ENCODE measurements around the gene PRKCZ.

- TF ChIP-seq, protein P1, sequence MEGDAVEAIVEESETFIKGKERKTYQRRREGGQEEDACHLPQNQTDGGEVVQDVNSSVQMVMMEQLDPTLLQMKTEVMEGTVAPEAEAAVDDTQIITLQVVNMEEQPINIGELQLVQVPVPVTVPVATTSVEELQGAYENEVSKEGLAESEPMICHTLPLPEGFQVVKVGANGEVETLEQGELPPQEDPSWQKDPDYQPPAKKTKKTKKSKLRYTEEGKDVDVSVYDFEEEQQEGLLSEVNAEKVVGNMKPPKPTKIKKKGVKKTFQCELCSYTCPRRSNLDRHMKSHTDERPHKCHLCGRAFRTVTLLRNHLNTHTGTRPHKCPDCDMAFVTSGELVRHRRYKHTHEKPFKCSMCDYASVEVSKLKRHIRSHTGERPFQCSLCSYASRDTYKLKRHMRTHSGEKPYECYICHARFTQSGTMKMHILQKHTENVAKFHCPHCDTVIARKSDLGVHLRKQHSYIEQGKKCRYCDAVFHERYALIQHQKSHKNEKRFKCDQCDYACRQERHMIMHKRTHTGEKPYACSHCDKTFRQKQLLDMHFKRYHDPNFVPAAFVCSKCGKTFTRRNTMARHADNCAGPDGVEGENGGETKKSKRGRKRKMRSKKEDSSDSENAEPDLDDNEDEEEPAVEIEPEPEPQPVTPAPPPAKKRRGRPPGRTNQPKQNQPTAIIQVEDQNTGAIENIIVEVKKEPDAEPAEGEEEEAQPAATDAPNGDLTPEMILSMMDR (IDR thresholded peaks at IDR 0.05): no peak
- TF ChIP-seq EP300 (IDR thresholded peaks at IDR 0.05): no peak
- no peak for TF ChIP-seq POLR2A (IDR thresholded peaks at IDR 0.05)
These were observed 45.4 kb upstream of the PRKCZ start for GRCh38 chr1:2004856-2005255.
